HG03135 (cell line): ENCODE measurements around the gene GAGE12D.
"Not testable (repeated sequence)": the region's sequence is repeated elsewhere in the genome, so short reads cannot be mapped to it uniquely, and the experiment has no call there.

Experiments
- ATAC-seq: cut with Tn5 transposase; IDR thresholded peaks from one replicate; pipeline ENCODE4 v1.9.1; 2021; ENCODE audit warnings: mild to moderate bottlenecking, moderate library complexity; ENCODE audit not compliant: unreplicated experiment

Gene GAGE12D, protein sequence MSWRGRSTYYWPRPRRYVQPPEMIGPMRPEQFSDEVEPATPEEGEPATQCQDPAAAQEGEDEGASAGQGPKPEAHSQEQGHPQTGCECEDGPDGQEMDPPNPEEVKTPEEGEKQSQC

DNA sequence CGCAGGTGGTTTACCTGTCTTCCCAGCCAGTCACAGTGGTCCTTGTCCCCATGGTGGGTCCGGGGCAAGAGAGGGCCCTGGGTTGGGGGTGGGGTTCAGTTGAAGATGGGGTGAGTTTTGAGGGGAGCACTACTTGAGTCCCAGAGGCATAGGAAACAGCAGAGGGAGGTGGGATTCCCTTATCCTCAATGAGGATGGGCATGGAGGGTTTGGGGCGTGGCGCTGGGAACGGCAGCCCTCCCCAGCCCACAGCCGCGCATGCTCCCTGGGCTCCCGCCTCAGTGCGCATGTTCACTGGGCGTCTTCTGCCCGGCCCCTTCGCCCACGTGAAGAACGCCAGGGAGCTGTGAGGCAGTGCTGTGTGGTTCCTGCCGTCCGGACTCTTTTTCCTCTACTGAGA lies at the start of gene GAGE12D:
Gene GAGE12D (plus strand): TSS at position 301 of the 400 bp plus-strand sequence. CDS start 1,155 bp downstream, outside the sequence.
- not testable (repeated sequence) for ATAC-seq

GRCh38 chrX:49531877-49532276 lies 9.7 kb upstream of the GAGE12D start, which contains the start of gene GAGE12C:
GAGE12C (plus strand) TSS chrX:49532177; CDS start chrX:49533332, 1,155 bp downstream.
- ATAC-seq = not testable (repeated sequence)

DNA sequence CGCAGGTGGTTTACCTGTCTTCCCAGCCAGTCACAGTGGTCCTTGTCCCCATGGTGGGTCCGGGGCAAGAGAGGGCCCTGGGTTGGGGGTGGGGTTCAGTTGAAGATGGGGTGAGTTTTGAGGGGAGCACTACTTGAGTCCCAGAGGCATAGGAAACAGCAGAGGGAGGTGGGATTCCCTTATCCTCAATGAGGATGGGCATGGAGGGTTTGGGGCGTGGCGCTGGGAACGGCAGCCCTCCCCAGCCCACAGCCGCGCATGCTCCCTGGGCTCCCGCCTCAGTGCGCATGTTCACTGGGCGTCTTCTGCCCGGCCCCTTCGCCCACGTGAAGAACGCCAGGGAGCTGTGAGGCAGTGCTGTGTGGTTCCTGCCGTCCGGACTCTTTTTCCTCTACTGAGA lies 9.5 kb downstream of the GAGE12D start, which contains the start of gene GAGE12E:
Gene GAGE12E (plus strand): TSS at position 301 of the 400 bp plus-strand sequence. CDS start 1,155 bp downstream, outside the sequence.
- not testable (repeated sequence) for ATAC-seq

- not testable (repeated sequence) for ATAC-seq
Observed at GRCh38 chrX:49560542-49560941, 19.0 kb downstream of the GAGE12D start, which contains the start of gene GAGE12F. GAGE12F (plus strand) TSS chrX:49560842; CDS start chrX:49561997, 1,155 bp downstream.

- ATAC-seq = not testable (repeated sequence)
Observed at GRCh38 chrX:49568728-49569127, 27.2 kb downstream of the GAGE12D start.

DNA sequence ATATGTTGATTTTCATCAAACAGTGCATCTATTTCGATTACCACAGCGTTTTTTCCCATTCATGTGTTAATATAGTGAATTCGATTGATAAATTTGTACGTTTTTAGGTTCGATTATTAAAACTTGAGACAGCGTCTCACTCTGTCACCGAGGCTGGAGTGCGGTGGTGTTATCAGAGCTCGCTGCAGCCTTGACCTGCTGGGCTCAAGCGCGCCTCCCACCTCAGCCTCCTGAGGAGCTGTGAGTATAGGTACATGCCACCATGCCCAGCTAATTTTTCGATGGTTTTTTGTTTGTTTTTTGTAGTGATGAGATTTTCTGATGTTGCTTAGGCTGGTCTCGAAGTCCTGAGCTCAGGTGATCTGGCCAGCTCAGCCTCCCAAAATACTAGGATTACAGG lies 27.6 kb downstream of the GAGE12D start:
- not testable (repeated sequence) for ATAC-seq

- ATAC-seq = not testable (repeated sequence)
Observed at GRCh38 chrX:49570100-49570499, 28.6 kb downstream of the GAGE12D start, which contains the start of gene GAGE12G. GAGE12G (plus strand) TSS chrX:49570400; CDS start chrX:49571555, 1,155 bp downstream.

DNA sequence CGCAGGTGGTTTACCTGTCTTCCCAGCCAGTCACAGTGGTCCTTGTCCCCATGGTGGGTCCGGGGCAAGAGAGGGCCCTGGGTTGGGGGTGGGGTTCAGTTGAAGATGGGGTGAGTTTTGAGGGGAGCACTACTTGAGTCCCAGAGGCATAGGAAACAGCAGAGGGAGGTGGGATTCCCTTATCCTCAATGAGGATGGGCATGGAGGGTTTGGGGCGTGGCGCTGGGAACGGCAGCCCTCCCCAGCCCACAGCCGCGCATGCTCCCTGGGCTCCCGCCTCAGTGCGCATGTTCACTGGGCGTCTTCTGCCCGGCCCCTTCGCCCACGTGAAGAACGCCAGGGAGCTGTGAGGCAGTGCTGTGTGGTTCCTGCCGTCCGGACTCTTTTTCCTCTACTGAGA lies 38.1 kb downstream of the GAGE12D start, which contains the start of gene GAGE12H:
Gene GAGE12H (plus strand): TSS at position 301 of the 400 bp plus-strand sequence. CDS start 1,155 bp downstream, outside the sequence.
- ATAC-seq = not testable (repeated sequence)

DNA sequence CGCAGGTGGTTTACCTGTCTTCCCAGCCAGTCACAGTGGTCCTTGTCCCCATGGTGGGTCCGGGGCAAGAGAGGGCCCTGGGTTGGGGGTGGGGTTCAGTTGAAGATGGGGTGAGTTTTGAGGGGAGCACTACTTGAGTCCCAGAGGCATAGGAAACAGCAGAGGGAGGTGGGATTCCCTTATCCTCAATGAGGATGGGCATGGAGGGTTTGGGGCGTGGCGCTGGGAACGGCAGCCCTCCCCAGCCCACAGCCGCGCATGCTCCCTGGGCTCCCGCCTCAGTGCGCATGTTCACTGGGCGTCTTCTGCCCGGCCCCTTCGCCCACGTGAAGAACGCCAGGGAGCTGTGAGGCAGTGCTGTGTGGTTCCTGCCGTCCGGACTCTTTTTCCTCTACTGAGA lies 47.7 kb downstream of the GAGE12D start, which contains the start of gene GAGE2A:
Gene GAGE2A (plus strand): TSS at position 301 of the 400 bp plus-strand sequence. CDS start 1,155 bp downstream, outside the sequence.
- not testable (repeated sequence) for ATAC-seq

- ATAC-seq = not testable (repeated sequence)
Observed at GRCh38 chrX:49589769-49590478, 48.4 kb downstream of the GAGE12D start.

DNA sequence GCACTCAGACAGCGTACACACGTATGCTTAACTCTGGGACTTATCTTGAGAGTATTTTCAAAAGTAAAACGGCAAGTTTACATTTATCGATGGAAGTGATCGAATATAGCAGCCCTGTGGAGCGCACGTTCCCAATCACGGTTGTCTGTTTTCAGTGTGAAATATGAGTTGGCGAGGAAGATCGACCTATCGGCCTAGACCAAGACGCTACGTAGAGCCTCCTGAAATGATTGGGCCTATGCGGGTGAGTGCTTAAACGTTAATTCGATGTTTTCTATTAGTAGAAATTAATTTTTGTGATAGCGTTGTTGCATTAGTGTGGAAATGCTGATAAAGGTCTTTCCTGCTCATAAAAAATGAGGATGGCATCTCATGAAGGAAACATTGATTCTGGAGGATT lies 49.0 kb downstream of the GAGE12D start:
- not testable (repeated sequence) for ATAC-seq
